ENCODE measurements around the gene C1QTNF6. TPM values are rescaled to one million over a fixed set of nuclear protein-coding genes. Genes with fewer than 3 reads are reported as not detected.

C1QTNF6 gene
- total and polyA plus RNA-seq, 2 experiments from 2014 or later = 10.4 to 16.4 TPM

DNA sequence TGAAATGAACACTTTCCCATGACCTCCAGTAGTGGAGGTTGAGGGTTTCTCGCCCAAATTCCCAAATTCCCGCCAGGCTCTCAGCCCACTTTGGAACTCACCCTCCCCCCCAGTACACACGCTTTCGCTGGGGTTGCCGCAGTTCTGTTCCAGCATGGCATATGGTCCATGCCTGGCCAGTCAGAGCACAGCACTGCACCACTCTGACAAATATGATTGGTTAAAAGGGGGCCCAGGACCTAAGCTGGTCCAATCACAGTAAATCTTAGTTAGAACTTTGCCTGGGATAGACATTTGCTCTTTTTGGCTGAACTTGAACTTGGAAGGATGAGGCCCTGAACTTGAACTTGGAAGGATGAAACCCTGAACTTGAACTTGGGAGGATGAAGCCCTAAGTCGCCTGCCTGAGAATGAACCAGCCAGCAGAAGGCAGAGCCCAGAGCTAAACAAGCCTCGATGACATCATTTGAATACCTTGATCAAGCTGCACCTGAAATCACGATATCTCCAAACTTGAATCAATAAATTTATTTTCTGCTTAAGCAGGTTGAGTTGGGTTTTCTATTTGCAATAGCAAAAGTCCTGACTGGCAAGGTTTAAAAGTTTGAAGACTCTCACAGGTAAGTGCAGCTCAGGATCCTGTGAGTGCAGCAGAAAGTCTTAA is 36.8 kb upstream of the C1QTNF6 start:
- H3K9me3 ChIP-seq (ENCODE audit: low read depth) = no peaks in the 10 kb centered on the region
- H3K27me3 ChIP-seq = no peaks in the 10 kb centered on the region
- H3K36me3 ChIP-seq = no peaks in the 10 kb centered on the region
- H3K27ac ChIP-seq = no peak overlapping the region
- H3K4me1 ChIP-seq (ENCODE audit: low read depth) = no peaks in the 10 kb centered on the region
- no peak overlapping the region for H3K4me3 ChIP-seq
- DNase-seq (ENCODE audit: low read depth in 1 of 2, low spot score in 1 of 2) = no peak
- no peak for TF ChIP-seq CTCF (IDR thresholded peaks at IDR 0.05; ENCODE audit: low read depth, low read length)

- Histone ChIP-seq H3K27me3 (no peaks in the 10 kb centered on the region), H3K4me1 (ENCODE audit: low read depth) (no peaks in the 10 kb centered on the region), H3K4me3 (no peak overlapping the region), H3K27ac (no peak overlapping the region), H3K9me3 (ENCODE audit: low read depth) (no peaks in the 10 kb centered on the region), H3K36me3 (no peaks in the 10 kb centered on the region)
- no peak for DNase-seq (ENCODE audit: low read depth in 1 of 2, low spot score in 1 of 2)
- no peak for TF ChIP-seq CTCF (IDR thresholded peaks at IDR 0.05; ENCODE audit: low read depth, low read length)
Observed at GRCh38 chr22:37223965-37224551, 36.0 kb upstream of the C1QTNF6 start.

GRCh38 chr22:37222440-37222971 is 34.5 kb upstream of the C1QTNF6 start:
- H3K4me1 ChIP-seq (ENCODE audit: low read depth) = no peaks in the 10 kb centered on the region
- no peaks in the 10 kb centered on the region for H3K27me3 ChIP-seq
- no peaks in the 10 kb centered on the region for H3K9me3 ChIP-seq (ENCODE audit: low read depth)
- no peak for DNase-seq (ENCODE audit: low read depth in 1 of 2, low spot score in 1 of 2)
- H3K4me3 ChIP-seq = no peak overlapping the region
- no peaks in the 10 kb centered on the region for H3K36me3 ChIP-seq
- TF ChIP-seq CTCF (IDR thresholded peaks at IDR 0.05; ENCODE audit: low read depth, low read length) = no peak
- no peak overlapping the region for H3K27ac ChIP-seq

DNA sequence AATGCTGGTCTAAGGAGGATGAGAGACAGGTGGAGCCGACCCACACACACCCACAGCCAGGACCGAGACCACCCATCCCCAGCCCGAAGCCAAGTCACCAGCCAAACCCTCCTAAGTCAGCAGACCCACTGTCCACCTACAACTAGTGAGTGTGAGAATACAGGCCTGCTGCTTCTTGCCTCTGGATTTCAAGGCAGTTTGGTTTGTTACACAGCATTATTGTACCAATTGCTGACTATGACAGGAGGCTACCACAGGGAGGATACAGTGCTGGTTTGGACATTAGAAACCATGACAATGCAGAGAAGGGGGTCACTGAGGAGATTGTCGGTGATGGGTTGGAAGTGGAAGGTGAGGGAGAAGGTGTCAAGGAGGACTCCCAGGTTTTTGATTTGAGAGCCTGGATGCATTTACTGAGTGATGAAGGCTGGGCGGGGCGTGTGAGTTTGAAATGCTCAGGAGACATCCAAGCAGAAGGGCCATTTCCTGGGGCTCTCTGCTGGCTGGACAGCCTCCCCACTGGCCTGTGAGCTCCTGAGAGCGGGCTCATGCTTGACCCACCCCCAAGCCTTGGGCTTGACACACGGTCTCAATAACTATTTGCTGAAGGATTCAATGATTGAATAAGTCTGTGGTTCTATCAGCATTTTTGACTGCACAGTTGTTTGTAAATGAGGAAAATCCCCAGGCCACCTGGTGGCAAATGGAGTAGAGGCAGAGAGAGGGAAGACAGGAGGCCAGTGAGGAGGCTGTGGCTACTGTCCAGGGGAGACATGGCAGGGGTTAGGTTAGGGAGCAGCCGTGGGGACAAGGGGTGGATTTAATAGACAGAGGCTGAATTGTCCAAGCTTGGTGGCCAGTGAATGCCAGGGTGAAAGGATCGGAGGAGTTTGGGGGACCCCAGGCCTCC is 33.6 kb upstream of the C1QTNF6 start:
- DNase-seq (ENCODE audit: low read depth in 1 of 2, low spot score in 1 of 2) = no peak
- Histone ChIP-seq H3K27me3 (no peaks in the 10 kb centered on the region), H3K4me1 (ENCODE audit: low read depth) (no peaks in the 10 kb centered on the region), H3K4me3 (no peak overlapping the region), H3K36me3 (no peaks in the 10 kb centered on the region), H3K27ac (no peak overlapping the region), H3K9me3 (ENCODE audit: low read depth) (no peaks in the 10 kb centered on the region)
- TF ChIP-seq CTCF (IDR thresholded peaks at IDR 0.05; ENCODE audit: low read depth, low read length) = no peak

DNA sequence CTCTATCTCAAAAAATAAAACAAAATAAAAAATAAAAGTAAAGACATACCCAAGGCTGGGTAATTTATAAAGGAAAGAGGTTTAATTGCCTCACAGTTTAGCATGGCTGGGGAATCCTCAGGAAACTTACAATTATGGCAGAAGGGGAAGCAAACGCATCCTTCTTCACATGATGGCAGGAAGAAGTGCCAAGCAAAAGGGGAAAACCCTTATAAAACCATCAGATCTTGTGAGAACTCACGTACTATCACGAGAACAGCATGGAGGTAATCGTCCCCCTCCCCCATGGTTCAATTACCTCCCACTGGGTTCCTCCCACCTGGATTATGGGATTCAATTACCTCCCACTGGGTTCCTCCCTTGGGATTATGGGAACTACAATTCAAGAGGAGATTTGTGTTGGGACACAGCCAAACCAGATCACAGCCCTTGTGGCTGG is 32.5 kb upstream of the C1QTNF6 start:
- no peaks in the 10 kb centered on the region for H3K36me3 ChIP-seq
- no peaks in the 10 kb centered on the region for H3K4me1 ChIP-seq (ENCODE audit: low read depth)
- DNase-seq (ENCODE audit: low read depth in 1 of 2, low spot score in 1 of 2) = peak in 1 of 2 donors; percentile 43
- no peak overlapping the region for H3K27ac ChIP-seq
- TF ChIP-seq CTCF (IDR thresholded peaks at IDR 0.05; ENCODE audit: low read depth, low read length) = no peak
- H3K9me3 ChIP-seq (ENCODE audit: low read depth) = no peaks in the 10 kb centered on the region
- H3K4me3 ChIP-seq = no peak overlapping the region
- no peaks in the 10 kb centered on the region for H3K27me3 ChIP-seq

Measured in cardiac muscle cell (in vitro differentiated cells and primary cell).